ENCODE measurements around the gene CALU. TPM values are rescaled to one million over a fixed set of nuclear protein-coding genes. Genes with fewer than 3 reads are reported as not detected.

CALU gene
- total and polyA plus RNA-seq, 2 experiments from 2014 or later: 136 to 179 TPM

- no peaks in the 10 kb centered on the region; the same call in 1 of the 2 replicates for H3K9me2 ChIP-seq (ENCODE audit: insufficient read depth)
- TF ChIP-seq REST (IDR thresholded peaks at IDR 0.05; ENCODE audit: unreplicated experiment) (no peak), POLR2AphosphoS5 (IDR thresholded peaks at IDR 0.05; ENCODE audit: low read depth) (no peak), EZH2phosphoT487 (IDR thresholded peaks at IDR 0.05; ENCODE audit: unreplicated experiment) (no peak), NANOG (IDR thresholded peaks at IDR 0.05; ENCODE audit: borderline replicate concordance) (no peak), ZNF331 (CRISPR knock-in tag; IDR thresholded peaks at IDR 0.05; ENCODE audit: low read depth) (no peak), ZNF462 (CRISPR knock-in tag; IDR thresholded peaks at IDR 0.05) (no peak), STAT1 (IDR thresholded peaks at IDR 0.05; ENCODE audit: unreplicated experiment) (no peak), ETS1 (IDR thresholded peaks at IDR 0.05) (no peak), JUNB (IDR thresholded peaks at IDR 0.05; ENCODE audit: unreplicated experiment) (no peak), EZH2 (IDR thresholded peaks at IDR 0.05; ENCODE audit: low read depth, unreplicated experiment) (no peak), CREB1 (CRISPR knock-in tag; IDR thresholded peaks at IDR 0.05; ENCODE audit: low read depth) (no peak)
- no peak overlapping the region for H3K4me2 ChIP-seq
- H3K27ac ChIP-seq (ENCODE audit: low read depth): no peak overlapping the region
- H3K79me2 ChIP-seq (replicated peaks; ENCODE audit: insufficient read depth): no peaks in the 10 kb centered on the region
- H3K4me1 Mint-ChIP-seq: no peaks in the 10 kb centered on the region; the same call in 2 of the 3 replicates
- no peak overlapping the region for H2AFZ ChIP-seq
- H3K4me3 ChIP-seq: no peak overlapping the region
- H3K27me3 Mint-ChIP-seq (ENCODE audit: insufficient read depth, low read depth, poor library complexity): no peaks in the 10 kb centered on the region
- no peak for ATAC-seq
- no peaks in the 10 kb centered on the region for H3K4me1 ChIP-seq (ENCODE audit: insufficient read depth)
- no peak overlapping the region for H3K4me3 Mint-ChIP-seq
- no peaks in the 10 kb centered on the region for H3K36me3 Mint-ChIP-seq (ENCODE audit: low read depth)
- no peaks in the 10 kb centered on the region for H4K20me1 ChIP-seq (replicated peaks; ENCODE audit: insufficient read depth)
- H3K27ac Mint-ChIP-seq: no peak overlapping the region
- no peak for DNase-seq (ENCODE audit: low spot score)
- no peaks in the 10 kb centered on the region for H3K36me3 ChIP-seq (ENCODE audit: insufficient read depth)
- no peaks in the 10 kb centered on the region for H3F3A ChIP-seq (replicated peaks; ENCODE audit: low read depth)
- no peaks in the 10 kb centered on the region for H3K27me3 ChIP-seq (ENCODE audit: insufficient read depth)
- no peaks in the 10 kb centered on the region for H3K9me3 Mint-ChIP-seq
Observed at GRCh38 chr7:128731184-128731583, 8.0 kb upstream of the CALU start.

All from GM23338 (cell line).